Activated T-helper 2 cell treated with anti-CD3 and anti-CD28 coated beads, Interferon-gamma antibody, Interleukin-2, Interleukin-4, amounts not matched to agents 10 μg/mL and 5 μg/mL and 100 μg/mL, durations not matched to agents 14 hours and 24 hours and 36 hours (primary cell): ENCODE results near the gene RAX. TPM values are rescaled to one million over a fixed set of nuclear protein-coding genes. Genes with fewer than 3 reads are reported as not detected.
"Not testable (repeated sequence)": the region's sequence is repeated elsewhere in the genome, so short reads cannot be mapped to it uniquely, and the experiment has no call there.

Experiments used
- DNase-seq: peaks from one replicate; pipeline ENCODE4 v3.0.0; 2021; ENCODE audit warnings: low spot score
- H3K27ac Mint-ChIP-seq: one replicate; pipeline ENCODE4 v1.8.0; 2021; ENCODE audit warnings: mixed read lengths
- H3K27me3 Mint-ChIP-seq: one replicate; pipeline ENCODE4 v1.8.0; 2021; ENCODE audit warnings: low read depth, mixed read lengths
- H3K36me3 Mint-ChIP-seq: one replicate; pipeline ENCODE4 v1.8.0; 2021; ENCODE audit warnings: low read depth, mixed read lengths
- H3K4me1 Mint-ChIP-seq: one replicate; pipeline ENCODE4 v1.8.0; 2021; ENCODE audit warnings: low read depth, mixed read lengths
- H3K4me3 Mint-ChIP-seq: one replicate; pipeline ENCODE4 v1.8.0; 2021; ENCODE audit warnings: low read depth, mild to moderate bottlenecking, moderate library complexity, mixed read lengths
- H3K9me3 Mint-ChIP-seq: one replicate; pipeline ENCODE4 v1.8.0; 2021; ENCODE audit warnings: mixed read lengths
- intact Hi-C: fragments of 100-400 bp; cut with micrococcal nuclease; formaldehyde crosslinking; loops from one replicate; pipeline ENCODE4 v1.15.1; 2023
- total RNA-seq: library from RNA; stranded (reverse); gene quantifications from 2 replicates; pipeline ENCODE4 v1.2.3, GENCODE V29; 2022

RAX gene
- total RNA-seq, 1 donor from 2014 or later: not detected

- Mint-ChIP-seq H3K27ac (no peak overlapping the region), H3K36me3 (no peaks in the 10 kb centered on the region), H3K9me3 (no peaks in the 10 kb centered on the region), H3K4me3 (peak overlapping the region; percentile 54), H3K4me1 (peaks cover 7% of the 10 kb centered on the region), H3K27me3 (peaks cover 80% of the 10 kb centered on the region)
- intact Hi-C loops: no loop called here
- DNase-seq: no peak
Observed at GRCh38 chr18:59263661-59264060, 9.6 kb downstream of the RAX start.

- intact Hi-C loops, H3K4me3 Mint-ChIP-seq, H3K27ac Mint-ChIP-seq, H3K9me3 Mint-ChIP-seq, H3K4me1 Mint-ChIP-seq, DNase-seq, H3K36me3 Mint-ChIP-seq: not testable (repeated sequence)
- peaks cover 71% of the 10 kb centered on the region for H3K27me3 Mint-ChIP-seq
Observed at GRCh38 chr18:59262243-59262642, 11.0 kb downstream of the RAX start.

GRCh38 chr18:59261842-59262241, 11.4 kb downstream of the RAX start:
- H3K4me1 Mint-ChIP-seq, DNase-seq, H3K36me3 Mint-ChIP-seq, H3K27ac Mint-ChIP-seq, H3K9me3 Mint-ChIP-seq, intact Hi-C loops, H3K4me3 Mint-ChIP-seq: not testable (repeated sequence)
- peaks cover 67% of the 10 kb centered on the region for H3K27me3 Mint-ChIP-seq

- H3K9me3 Mint-ChIP-seq, H3K36me3 Mint-ChIP-seq, intact Hi-C loops, DNase-seq, H3K4me3 Mint-ChIP-seq, H3K27ac Mint-ChIP-seq, H3K4me1 Mint-ChIP-seq: not testable (repeated sequence)
- peaks cover 24% of the 10 kb centered on the region for H3K27me3 Mint-ChIP-seq
Observed at GRCh38 chr18:59255491-59255890, 17.8 kb downstream of the RAX start.

- H3K27me3 Mint-ChIP-seq: peaks cover 38% of the 10 kb centered on the region
Observed at GRCh38 chr18:59249199-59249774, 24.0 kb downstream of the RAX start.

GRCh38 chr18:59246796-59247195, 26.5 kb downstream of the RAX start:
- H3K4me3 Mint-ChIP-seq: no peak overlapping the region
- DNase-seq: no peak
- H3K4me1 Mint-ChIP-seq: no peaks in the 10 kb centered on the region
- H3K9me3 Mint-ChIP-seq: no peaks in the 10 kb centered on the region
- no peak overlapping the region for H3K27ac Mint-ChIP-seq
- intact Hi-C loops: no loop called here
- peaks cover 33% of the 10 kb centered on the region for H3K27me3 Mint-ChIP-seq
- no peaks in the 10 kb centered on the region for H3K36me3 Mint-ChIP-seq

More at GRCh38 chr18:59249199-59249774, 24.0 kb downstream of the RAX start:
- no peaks in the 10 kb centered on the region for H3K36me3 Mint-ChIP-seq
- no peak overlapping the region for H3K27ac Mint-ChIP-seq
- H3K4me1 Mint-ChIP-seq: no peaks in the 10 kb centered on the region
- intact Hi-C loops: loop anchor here (1.0 to 2.0 kb wide), 2 partner anchors 59 to 154 kb away; no protein-coding TSS in a partner anchor
- no peak overlapping the region for H3K4me3 Mint-ChIP-seq
- H3K9me3 Mint-ChIP-seq: no peaks in the 10 kb centered on the region
- DNase-seq: no peak

- H3K27ac Mint-ChIP-seq: no peak overlapping the region
- no peak overlapping the region for H3K4me3 Mint-ChIP-seq
- intact Hi-C loops: no loop called here
- no peaks in the 10 kb centered on the region for H3K36me3 Mint-ChIP-seq
- no peaks in the 10 kb centered on the region for H3K4me1 Mint-ChIP-seq
- no peak for DNase-seq
- H3K27me3 Mint-ChIP-seq: peaks cover 36% of the 10 kb centered on the region
- no peaks in the 10 kb centered on the region for H3K9me3 Mint-ChIP-seq
Observed at GRCh38 chr18:59242906-59243305, 30.3 kb downstream of the RAX start.

- intact Hi-C loops: no loop called here
- Mint-ChIP-seq H3K9me3 (no peaks in the 10 kb centered on the region), H3K4me1 (no peaks in the 10 kb centered on the region), H3K36me3 (no peaks in the 10 kb centered on the region), H3K27me3 (peaks cover 17% of the 10 kb centered on the region), H3K4me3 (no peak overlapping the region), H3K27ac (no peak overlapping the region)
- no peak for DNase-seq
Observed at GRCh38 chr18:59239642-59240041, 33.6 kb downstream of the RAX start.

GRCh38 chr18:59238385-59238784, 34.9 kb downstream of the RAX start:
- DNase-seq: no peak
- Mint-ChIP-seq H3K9me3 (no peaks in the 10 kb centered on the region), H3K27me3 (peaks cover 12% of the 10 kb centered on the region), H3K36me3 (no peaks in the 10 kb centered on the region), H3K27ac (no peak overlapping the region), H3K4me3 (no peak overlapping the region), H3K4me1 (no peaks in the 10 kb centered on the region)
- intact Hi-C loops: no loop called here

GRCh38 chr18:59233017-59233410, 40.2 kb downstream of the RAX start:
- peaks cover 27% of the 10 kb centered on the region for H3K27me3 Mint-ChIP-seq
- H3K4me1 Mint-ChIP-seq: no peaks in the 10 kb centered on the region
- intact Hi-C loops: no loop called here
- no peak for DNase-seq
- no peak overlapping the region for H3K27ac Mint-ChIP-seq
- no peaks in the 10 kb centered on the region for H3K36me3 Mint-ChIP-seq
- H3K4me3 Mint-ChIP-seq: no peak overlapping the region
- no peaks in the 10 kb centered on the region for H3K9me3 Mint-ChIP-seq

- Mint-ChIP-seq H3K4me1 (no peaks in the 10 kb centered on the region), H3K27me3 (peaks cover 29% of the 10 kb centered on the region), H3K36me3 (no peaks in the 10 kb centered on the region), H3K27ac (no peak overlapping the region), H3K9me3 (no peaks in the 10 kb centered on the region), H3K4me3 (no peak overlapping the region)
- intact Hi-C loops: no loop called here
- DNase-seq: no peak
Observed at GRCh38 chr18:59232309-59233016, 40.8 kb downstream of the RAX start.

GRCh38 chr18:59231877-59232276, 41.4 kb downstream of the RAX start:
- intact Hi-C loops: no loop called here
- H3K36me3 Mint-ChIP-seq: no peaks in the 10 kb centered on the region
- H3K27me3 Mint-ChIP-seq: peaks cover 35% of the 10 kb centered on the region
- no peak overlapping the region for H3K27ac Mint-ChIP-seq
- H3K4me3 Mint-ChIP-seq: no peak overlapping the region
- H3K9me3 Mint-ChIP-seq: no peaks in the 10 kb centered on the region
- DNase-seq: no peak
- no peaks in the 10 kb centered on the region for H3K4me1 Mint-ChIP-seq

- H3K27me3 Mint-ChIP-seq: peaks cover 35% of the 10 kb centered on the region
- H3K4me3 Mint-ChIP-seq: no peak overlapping the region
- H3K4me1 Mint-ChIP-seq: no peaks in the 10 kb centered on the region
- no peaks in the 10 kb centered on the region for H3K9me3 Mint-ChIP-seq
- DNase-seq: no peak
- H3K36me3 Mint-ChIP-seq: no peaks in the 10 kb centered on the region
- H3K27ac Mint-ChIP-seq: no peak overlapping the region
- intact Hi-C loops: no loop called here
Observed at GRCh38 chr18:59231114-59231513, 42.1 kb downstream of the RAX start.
